Measurements from ENCODE around the gene ADCY1.

DNA sequence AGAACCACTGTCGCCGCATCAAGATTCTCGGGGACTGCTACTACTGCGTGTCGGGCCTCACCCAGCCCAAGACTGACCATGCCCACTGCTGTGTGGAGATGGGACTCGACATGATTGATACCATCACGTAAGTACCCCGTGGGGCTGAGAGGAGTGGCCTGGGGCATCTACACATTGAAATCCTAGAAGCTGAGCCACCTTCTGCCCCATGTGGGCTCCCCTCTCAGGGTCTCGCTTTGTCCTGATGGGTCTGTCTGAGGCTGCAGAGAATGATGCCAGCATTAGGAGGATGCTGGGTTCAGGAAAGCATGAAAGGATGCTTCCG is 74.5 kb downstream of the ADCY1 start:
- TF ChIP-seq EP300 (IDR thresholded peaks at IDR 0.05) (no peak), POLR2A (IDR thresholded peaks at IDR 0.05) (no peak)
- TF ChIP-seq, protein P1, sequence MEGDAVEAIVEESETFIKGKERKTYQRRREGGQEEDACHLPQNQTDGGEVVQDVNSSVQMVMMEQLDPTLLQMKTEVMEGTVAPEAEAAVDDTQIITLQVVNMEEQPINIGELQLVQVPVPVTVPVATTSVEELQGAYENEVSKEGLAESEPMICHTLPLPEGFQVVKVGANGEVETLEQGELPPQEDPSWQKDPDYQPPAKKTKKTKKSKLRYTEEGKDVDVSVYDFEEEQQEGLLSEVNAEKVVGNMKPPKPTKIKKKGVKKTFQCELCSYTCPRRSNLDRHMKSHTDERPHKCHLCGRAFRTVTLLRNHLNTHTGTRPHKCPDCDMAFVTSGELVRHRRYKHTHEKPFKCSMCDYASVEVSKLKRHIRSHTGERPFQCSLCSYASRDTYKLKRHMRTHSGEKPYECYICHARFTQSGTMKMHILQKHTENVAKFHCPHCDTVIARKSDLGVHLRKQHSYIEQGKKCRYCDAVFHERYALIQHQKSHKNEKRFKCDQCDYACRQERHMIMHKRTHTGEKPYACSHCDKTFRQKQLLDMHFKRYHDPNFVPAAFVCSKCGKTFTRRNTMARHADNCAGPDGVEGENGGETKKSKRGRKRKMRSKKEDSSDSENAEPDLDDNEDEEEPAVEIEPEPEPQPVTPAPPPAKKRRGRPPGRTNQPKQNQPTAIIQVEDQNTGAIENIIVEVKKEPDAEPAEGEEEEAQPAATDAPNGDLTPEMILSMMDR (IDR thresholded peaks at IDR 0.05) = no peak
